ENCODE measurements around the gene PNPLA6. TPM values are rescaled to one million over a fixed set of nuclear protein-coding genes. Genes with fewer than 3 reads are reported as not detected.

The PNPLA6 gene
- total RNA-seq, 1 experiment from 2014 or later = 176 TPM

GRCh38 chr19:7549429-7550148 is 14.1 kb downstream of the PNPLA6 start:
- no peak for TF ChIP-seq CTCF (IDR thresholded peaks at IDR 0.05)
- TF ChIP-seq REST (IDR thresholded peaks at IDR 0.05; ENCODE audit: insufficient read depth in 1 of 2, low read depth in 2 of 2, low read length in 1 of 2) = no peak
- TF ChIP-seq SIN3A (IDR thresholded peaks at IDR 0.05; ENCODE audit: borderline replicate concordance, insufficient read depth, low read depth, low read length) = no peak
- Histone ChIP-seq H3K36me3 (ENCODE audit: control insufficient read depth, insufficient read depth, low read length) (no peaks in the 10 kb centered on the region), H3K27ac (ENCODE audit: low read length) (no peak overlapping the region), H3K9me3 (ENCODE audit: control insufficient read depth, insufficient read depth, low read depth, low read length) (no peaks in the 10 kb centered on the region), H3K4me3 (ENCODE audit: low read depth in 2 of 2, low read length in 2 of 2) (no peak overlapping the region), H3K4me1 (ENCODE audit: control insufficient read depth, insufficient read depth, low read length) (no peaks in the 10 kb centered on the region), H3K27me3 (ENCODE audit: control insufficient read depth, insufficient read depth, low read length) (no peaks in the 10 kb centered on the region)
- DNase-seq (ENCODE audit: low read depth, low spot score) (no peak), ATAC-seq (no peak)
- ChIA-PET POLR2A (no interaction called here), CTCF (no interaction called here)
- intact Hi-C loops (cut with micrococcal nuclease; ENCODE audit: unreplicated experiment) = no loop called here
- no TSS peak for BruUV-seq (replicated peaks)
- in situ Hi-C loops (cut with HindIII; ENCODE audit: low pct_unique_long_range_greater_than_20kb, low sequenced_read_pairs) = no loop called here

- Histone ChIP-seq H3K27me3 (ENCODE audit: control insufficient read depth, insufficient read depth, low read length) (no peaks in the 10 kb centered on the region), H3K4me1 (ENCODE audit: control insufficient read depth, insufficient read depth, low read length) (no peaks in the 10 kb centered on the region), H3K4me3 (ENCODE audit: low read depth in 2 of 2, low read length in 2 of 2) (no peak overlapping the region), H3K36me3 (ENCODE audit: control insufficient read depth, insufficient read depth, low read length) (no peaks in the 10 kb centered on the region), H3K9me3 (ENCODE audit: control insufficient read depth, insufficient read depth, low read depth, low read length) (no peaks in the 10 kb centered on the region), H3K27ac (ENCODE audit: low read length) (no peak overlapping the region)
- POLR2A ChIA-PET = no interaction called here
- DNase-seq (ENCODE audit: low read depth, low spot score) (no peak), ATAC-seq (no peak)
- CTCF ChIA-PET = no interaction called here
- intact Hi-C loops (cut with micrococcal nuclease; ENCODE audit: unreplicated experiment) = no loop called here
- TF ChIP-seq CTCF (IDR thresholded peaks at IDR 0.05) (no peak), TCF7L2 (IDR thresholded peaks at IDR 0.05; ENCODE audit: low read depth, low read length) (no peak), REST (IDR thresholded peaks at IDR 0.05; ENCODE audit: insufficient read depth in 1 of 2, low read depth in 2 of 2, low read length in 1 of 2) (no peak), SIN3A (IDR thresholded peaks at IDR 0.05; ENCODE audit: borderline replicate concordance, insufficient read depth, low read depth, low read length) (no peak), POLR2AphosphoS5 (IDR thresholded peaks at IDR 0.05; ENCODE audit: low read depth, low read length) (no peak)
- BruUV-seq (replicated peaks) = no TSS peak
- in situ Hi-C loops (cut with HindIII; ENCODE audit: low pct_unique_long_range_greater_than_20kb, low sequenced_read_pairs) = no loop called here
These were observed 14.8 kb downstream of the PNPLA6 start for GRCh38 chr19:7550169-7550770.

All from Panc1 (cell line).